NCI-H2196 (cell line): ENCODE data around the gene TMEM17.

Source experiments
- DNase-seq: peaks from one replicate; lab custom pipeline; 2025; ENCODE audit not compliant: unreplicated experiment; lab: John Stamatoyannopoulos, UW

Gene TMEM17

DNA sequence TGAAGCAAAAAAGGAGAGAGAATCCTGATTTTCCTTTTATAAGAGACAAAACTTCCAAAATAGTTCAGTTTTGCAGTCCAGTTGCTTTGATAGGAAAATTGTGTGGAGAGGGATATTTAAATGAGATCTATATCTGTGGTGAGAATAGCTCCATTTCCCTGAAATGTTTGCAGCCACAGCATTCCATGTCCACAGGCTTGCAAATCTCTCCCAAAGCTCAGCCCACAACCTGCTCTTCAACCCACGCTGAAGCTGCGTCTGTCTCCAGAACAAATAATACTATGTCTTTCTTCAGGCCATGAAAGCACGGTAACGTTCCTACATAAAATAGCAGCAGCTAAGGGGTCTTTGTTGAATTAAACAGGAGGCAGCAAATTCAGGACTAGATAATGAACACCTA lies 31.8 kb downstream of the TMEM17 start:
- no peak for DNase-seq

- DNase-seq, result no peak
Observed at GRCh38 chr2:62473246-62473827, 32.7 kb downstream of the TMEM17 start.

DNA sequence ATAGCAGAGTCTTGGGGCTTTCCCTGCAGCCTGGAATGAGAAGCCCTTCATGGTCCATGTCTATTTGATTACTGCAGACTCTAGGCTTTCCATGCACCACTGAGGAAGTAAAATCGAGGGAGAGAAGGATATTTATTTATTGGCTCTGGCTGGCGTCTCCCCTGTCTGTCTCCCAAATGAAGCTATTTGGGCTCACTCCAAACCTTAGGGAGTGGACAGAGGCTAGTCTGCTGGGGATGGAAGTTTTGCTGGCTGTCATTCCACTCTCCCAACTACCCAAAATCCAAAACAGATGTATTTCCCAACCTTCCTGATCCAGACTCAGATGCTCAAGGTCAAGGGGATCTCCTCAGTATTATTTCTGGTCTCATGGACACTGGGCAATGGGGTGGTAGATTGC lies 33.7 kb downstream of the TMEM17 start:
- no peak for DNase-seq

GRCh38 chr2:62471816-62472215 lies 34.2 kb downstream of the TMEM17 start:
- no peak for DNase-seq

DNA sequence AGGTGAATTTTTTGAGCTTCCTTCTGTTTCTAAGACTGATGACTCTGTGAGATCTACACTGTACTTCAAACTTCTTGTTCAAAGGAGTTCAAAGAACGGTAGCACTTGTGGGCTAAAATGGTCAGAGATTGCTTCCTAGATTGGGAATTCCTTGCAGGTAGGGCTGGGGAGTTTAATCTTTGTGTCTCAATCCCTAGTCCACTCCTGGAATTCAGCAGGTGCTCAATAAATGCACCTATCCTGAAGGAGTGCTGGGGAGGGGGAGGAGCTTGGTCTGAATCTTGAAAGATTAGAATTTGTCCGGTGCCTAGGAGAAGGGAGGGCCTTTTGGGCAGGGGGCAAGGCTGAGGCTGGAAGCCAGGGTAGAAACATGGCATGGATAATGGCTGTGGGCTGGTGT lies 34.6 kb downstream of the TMEM17 start:
- no peak for DNase-seq

GRCh38 chr2:62469548-62469947 lies 36.4 kb downstream of the TMEM17 start:
- no peak for DNase-seq

GRCh38 chr2:62469114-62469513 lies 36.9 kb downstream of the TMEM17 start:
- no peak for DNase-seq

DNA sequence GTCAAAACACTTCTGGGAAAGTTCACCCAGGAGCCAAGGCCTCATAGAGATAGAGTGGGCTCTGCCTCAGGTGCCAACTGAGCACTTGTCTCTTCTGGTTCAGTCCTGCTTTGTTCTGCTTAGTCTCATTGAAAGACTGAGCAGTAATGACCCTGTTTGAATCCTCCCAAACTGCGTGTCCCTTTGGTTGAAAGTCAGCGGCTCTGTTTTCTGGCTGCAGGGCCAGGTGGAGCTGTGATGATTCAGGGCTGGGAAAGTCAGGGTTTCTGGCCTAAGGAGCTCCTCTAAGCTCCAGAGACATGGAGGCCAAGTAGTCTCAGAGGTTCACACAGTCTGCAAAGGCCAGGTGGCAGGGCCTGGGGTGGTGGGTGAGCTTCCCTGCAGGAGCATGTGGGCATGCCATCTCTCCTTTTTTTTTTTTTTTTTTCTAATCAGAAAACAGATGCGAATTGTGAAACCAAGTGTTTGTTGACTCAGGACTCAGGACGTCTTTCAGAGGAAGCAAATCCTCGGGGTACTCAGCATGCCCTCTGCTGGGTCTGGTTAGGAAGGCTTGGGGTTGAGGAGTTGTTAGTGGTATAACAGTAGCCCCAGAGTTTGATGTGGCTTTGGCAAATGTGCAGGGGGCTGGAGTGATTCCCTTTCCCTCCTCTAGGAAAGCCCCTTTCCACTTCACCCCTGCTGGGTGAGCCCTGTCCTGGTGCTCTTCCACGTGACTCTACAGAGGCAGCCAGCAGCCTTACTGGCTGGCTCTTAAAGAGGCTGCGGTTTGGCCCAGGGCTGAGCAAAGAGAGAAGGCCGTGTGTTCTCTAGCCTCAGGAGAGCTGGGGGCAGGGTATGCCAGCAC lies 38.3 kb downstream of the TMEM17 start:
- no peak for DNase-seq

- no peak for DNase-seq
Observed at GRCh38 chr2:62467100-62467474, 38.9 kb downstream of the TMEM17 start.

GRCh38 chr2:62466503-62466854 lies 39.5 kb downstream of the TMEM17 start:
- DNase-seq, result no peak

- DNase-seq, result no peak
Observed at GRCh38 chr2:62465741-62466502, 40.1 kb downstream of the TMEM17 start.

DNA sequence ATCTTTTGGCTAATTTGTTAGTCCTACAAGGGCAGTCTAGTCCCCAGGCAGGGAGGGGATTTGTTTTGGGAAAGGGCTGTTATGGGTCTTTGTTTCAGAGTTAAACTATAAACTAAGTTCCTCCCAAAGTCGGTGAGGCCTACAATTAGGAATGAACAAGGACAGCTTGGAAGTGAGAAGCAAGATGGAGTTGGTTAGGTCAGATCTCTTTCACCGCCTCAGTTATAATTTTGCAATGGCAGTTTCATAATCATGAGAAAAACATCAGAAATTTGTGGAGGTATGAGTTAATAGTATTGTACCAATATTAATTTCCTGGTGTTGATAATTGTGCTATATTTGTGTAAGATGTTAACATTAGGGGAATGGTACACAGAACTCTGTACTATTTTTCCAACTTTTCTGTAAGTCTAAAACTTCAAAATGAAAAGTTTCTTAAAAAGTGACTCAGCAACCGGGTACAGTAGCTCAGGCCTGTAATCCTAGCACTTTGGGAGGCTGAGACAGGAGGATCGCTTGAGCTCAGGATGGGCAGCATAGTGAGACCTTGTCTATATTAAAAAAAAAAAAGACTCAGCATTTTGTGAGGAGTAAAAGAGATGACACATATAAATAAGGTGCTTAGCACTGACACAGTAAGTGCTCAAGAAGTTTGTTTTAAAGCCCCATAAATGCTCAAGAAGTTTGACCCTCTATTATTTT lies 40.8 kb downstream of the TMEM17 start:
- DNase-seq, result no peak

DNA sequence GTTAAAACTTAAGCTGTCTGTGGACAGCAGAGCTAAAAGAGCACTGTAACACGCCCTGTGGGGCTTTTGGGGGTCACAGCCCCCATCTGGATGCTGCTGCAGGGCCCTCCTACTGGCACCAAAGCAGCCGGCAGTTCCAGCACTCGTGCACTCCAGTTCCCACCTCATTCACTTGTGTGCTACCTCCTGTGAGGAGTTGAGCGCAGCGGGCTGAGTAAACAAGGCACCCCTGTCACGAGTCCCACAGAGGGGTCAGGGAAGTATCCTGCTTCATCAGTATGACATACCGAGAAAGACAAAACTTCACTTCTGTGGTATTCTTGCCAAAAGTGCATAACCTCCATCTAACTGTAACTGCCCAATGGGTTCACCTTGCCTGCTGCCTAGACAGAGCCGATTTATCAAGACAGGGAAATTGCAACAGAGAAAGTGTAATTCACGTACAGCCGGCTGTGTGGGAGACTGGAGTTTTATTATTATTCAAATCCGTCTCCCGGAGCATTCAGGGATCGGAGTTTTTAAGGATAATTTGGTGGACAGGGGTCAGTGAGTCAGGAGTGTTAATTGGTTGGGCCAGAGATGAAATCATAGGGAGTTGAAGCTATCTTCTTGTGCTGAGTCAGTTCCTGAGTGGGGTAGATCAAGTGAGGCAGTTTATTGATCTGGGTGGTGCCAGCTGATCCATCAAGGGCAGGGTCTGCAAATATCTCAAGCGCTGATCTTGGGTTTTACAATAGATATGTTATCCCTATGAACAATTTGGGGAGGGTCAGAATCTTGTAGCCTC lies 41.6 kb downstream of the TMEM17 start:
- DNase-seq, result no peak

GRCh38 chr2:62462211-62462610 lies 43.8 kb downstream of the TMEM17 start:
- no peak for DNase-seq

- no peak for DNase-seq
Observed at GRCh38 chr2:62461707-62462106, 44.3 kb downstream of the TMEM17 start.

GRCh38 chr2:62461017-62461553 lies 44.9 kb downstream of the TMEM17 start:
- DNase-seq, result no peak

GRCh38 chr2:62460175-62460574 lies 45.8 kb downstream of the TMEM17 start:
- DNase-seq, result no peak

- no peak for DNase-seq
Observed at GRCh38 chr2:62459672-62460071, 46.3 kb downstream of the TMEM17 start.

DNA sequence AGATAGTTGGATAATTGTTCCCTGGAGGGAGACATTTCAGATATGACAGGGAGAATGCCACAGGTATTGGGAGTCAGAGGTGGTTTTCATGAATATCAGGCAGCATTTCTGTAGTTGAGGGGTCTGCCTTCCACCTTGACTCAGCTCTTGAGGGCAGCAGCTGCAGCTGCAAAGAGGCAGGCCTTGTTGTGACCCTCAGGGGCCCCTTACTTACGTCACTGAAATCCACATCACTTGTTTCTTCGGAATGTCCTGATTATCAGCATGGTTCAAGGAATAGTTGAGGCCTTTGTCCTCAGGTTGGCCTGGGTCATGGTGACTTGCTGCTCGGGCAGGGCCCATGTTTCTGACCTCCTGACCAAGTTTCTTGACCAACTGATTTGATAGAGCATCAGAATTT lies 46.9 kb downstream of the TMEM17 start:
- DNase-seq, result no peak

- no peak for DNase-seq
Observed at GRCh38 chr2:62458671-62459081, 47.3 kb downstream of the TMEM17 start.
